Lower lobe of right lung (tissue), 2 donors: Measurements from ENCODE around the gene CYP2A13. TPM values are rescaled to one million over a fixed set of nuclear protein-coding genes. Genes with fewer than 3 reads are reported as not detected.
"Not testable (repeated sequence)": the region's sequence is repeated elsewhere in the genome, so short reads cannot be mapped to it uniquely, and the experiment has no call there.

Experiments
- ATAC-seq, 2 donors: fragments of 200-7000 bp; cut with Tn5 transposase; one replicate each; pipeline ENCODE4 v1.9.1; 2020 to 2022; ENCODE audit warnings: mild to moderate bottlenecking in 2 of 2, moderate library complexity in 2 of 2
- DNase-seq: peaks from one replicate; pipeline ENCODE4 v3.0.0-alpha.2; 2020
- H3K27ac ChIP-seq: fragments of 200-600 bp; one replicate; pipeline ENCODE4 v1.8.0; 2022
- H3K27me3 ChIP-seq: fragments of 200-600 bp; one replicate; pipeline ENCODE4 v1.8.0; 2022; ENCODE audit warnings: low read depth
- H3K36me3 ChIP-seq: fragments of 200-600 bp; one replicate; pipeline ENCODE4 v1.8.0; 2022; ENCODE audit warnings: mild to moderate bottlenecking
- H3K4me1 ChIP-seq: fragments of 200-600 bp; one replicate; pipeline ENCODE4 v1.8.0; 2022
- H3K4me3 ChIP-seq: fragments of 200-600 bp; one replicate; pipeline ENCODE4 v1.8.0; 2022; ENCODE audit warnings: mild to moderate bottlenecking
- H3K9me3 ChIP-seq: fragments of 200-600 bp; one replicate; pipeline ENCODE4 v1.8.0; 2022
- CTCF ChIP-seq: fragments of 200-600 bp; IDR thresholded peaks from one replicate; pipeline ENCODE4 v1.8.0; 2022; ENCODE audit warnings: antibody characterized with exemption, mild to moderate bottlenecking
- intact Hi-C: fragments of 100-400 bp; cut with DNase I; formaldehyde crosslinking; loops from one replicate; pipeline ENCODE4 v1.11.0; 2022
- long read RNA-seq: library from polyadenylated mRNA; unstranded; transcript quantifications from one replicate; pipeline ENCODE4 v2.0.0, GENCODE V29; 2021
- total RNA-seq: library from RNA; stranded (reverse); fragmentation: NEBNext Ultra II Directional; extraction: Animal tissue kit (Norgen Biotek cat#: 25700); gene quantifications from one replicate; pipeline ENCODE4 v1.2.1, GENCODE V29; 2021
- donor health status: DM: no; HTN: yes; CAD: no; lungs with severe emphysema.

The CYP2A13 gene
- not detected for total RNA-seq
- long read RNA-seq, partial matches to known transcripts = 1 of 1 reads
- long read RNA-seq, other reads (novel, unspliced or antisense) = 0 of 1 reads

GRCh38 chr19:41088151-41088550, at the start of gene CYP2A13:
CYP2A13 (plus strand) TSS chr19:41088451; CDS start chr19:41088472, 21 bp downstream.
- H3K4me1 ChIP-seq = no peaks in the 10 kb centered on the region
- no peaks in the 10 kb centered on the region for H3K36me3 ChIP-seq
- peaks cover 41% of the 10 kb centered on the region for H3K27me3 ChIP-seq
- TF ChIP-seq CTCF = no peak
- no peaks in the 10 kb centered on the region for H3K9me3 ChIP-seq
- H3K4me3 ChIP-seq = no peak within 1 kb of the TSS
- DNase-seq (no peak), ATAC-seq (no peak)
- H3K27ac ChIP-seq = no peak within 1 kb of the TSS
- intact Hi-C loops = no loop called here

- H3K36me3 ChIP-seq = no peaks in the 10 kb centered on the region
- intact Hi-C loops = no loop called here
- no peak overlapping the region for H3K4me3 ChIP-seq
- DNase-seq = no peak
- TF ChIP-seq CTCF = no peak
- no peaks in the 10 kb centered on the region for H3K9me3 ChIP-seq
- ATAC-seq = no peak
- no peak overlapping the region for H3K27ac ChIP-seq
- no peaks in the 10 kb centered on the region for H3K27me3 ChIP-seq
- H3K4me1 ChIP-seq = no peaks in the 10 kb centered on the region
These were observed 48.4 kb upstream of the CYP2A13 start for GRCh38 chr19:41039806-41040205.

- H3K4me1 ChIP-seq, H3K27me3 ChIP-seq, intact Hi-C loops, H3K36me3 ChIP-seq, H3K27ac ChIP-seq, DNase-seq, H3K9me3 ChIP-seq, H3K4me3 ChIP-seq: not testable (repeated sequence)
- peak; percentile 33 to 69 for ATAC-seq
These were observed 43.2 kb upstream of the CYP2A13 start for GRCh38 chr19:41045095-41045494.

GRCh38 chr19:41050426-41050825, 37.8 kb upstream of the CYP2A13 start:
- H3K27me3 ChIP-seq = peaks cover 16% of the 10 kb centered on the region
- no peak for DNase-seq

GRCh38 chr19:41052162-41052561, 36.1 kb upstream of the CYP2A13 start:
- H3K9me3 ChIP-seq, H3K4me1 ChIP-seq, DNase-seq, H3K27ac ChIP-seq, H3K36me3 ChIP-seq, intact Hi-C loops, H3K4me3 ChIP-seq, ATAC-seq: not testable (repeated sequence)
- H3K27me3 ChIP-seq = peaks cover 16% of the 10 kb centered on the region

More at GRCh38 chr19:41050426-41050825, 37.8 kb upstream of the CYP2A13 start:
- H3K36me3 ChIP-seq = no peaks in the 10 kb centered on the region
- TF ChIP-seq CTCF = no peak
- H3K4me3 ChIP-seq = no peak overlapping the region
- ATAC-seq = no peak
- no peaks in the 10 kb centered on the region for H3K9me3 ChIP-seq
- intact Hi-C loops = no loop called here
- no peaks in the 10 kb centered on the region for H3K4me1 ChIP-seq
- H3K27ac ChIP-seq = no peak overlapping the region

- H3K4me3 ChIP-seq, H3K9me3 ChIP-seq, intact Hi-C loops, ATAC-seq, H3K27ac ChIP-seq, H3K36me3 ChIP-seq, H3K4me1 ChIP-seq, DNase-seq: not testable (repeated sequence)
- H3K27me3 ChIP-seq = peaks cover 16% of the 10 kb centered on the region
These were observed 34.9 kb upstream of the CYP2A13 start for GRCh38 chr19:41053331-41053730.

- H3K36me3 ChIP-seq = no peaks in the 10 kb centered on the region
- intact Hi-C loops = no loop called here
- TF ChIP-seq CTCF = no peak
- no peak overlapping the region for H3K27ac ChIP-seq
- H3K4me1 ChIP-seq = no peaks in the 10 kb centered on the region
- peaks cover 7% of the 10 kb centered on the region for H3K27me3 ChIP-seq
- peak in 1 of 2 donors; percentile 43 for ATAC-seq
- no peak for DNase-seq
- no peaks in the 10 kb centered on the region for H3K9me3 ChIP-seq
- H3K4me3 ChIP-seq = no peak overlapping the region
These were observed 23.2 kb upstream of the CYP2A13 start for GRCh38 chr19:41064974-41065569.
